Lower leg skin (tissue), 3 donors: ENCODE measurements around the gene SARM1.

Experiments used
- CTCF ChIP-seq, 3 donors: fragments of 450-650 bp; IDR thresholded peaks; one replicate each; pipeline ENCODE4 v1.5.1; 2016; ENCODE audit warnings: antibody characterized with exemption in 3 of 3, mild to moderate bottlenecking in 3 of 3, moderate library complexity in 2 of 3
- POLR2A ChIP-seq, 2 donors: fragments of 450-650 bp; IDR thresholded peaks; one replicate each; pipeline ENCODE4 v1.6.1; 2016 to 2017; ENCODE audit warnings: antibody characterized with exemption in 2 of 2, mild to moderate bottlenecking in 1 of 2, moderate library complexity in 1 of 2

- TF ChIP-seq CTCF (IDR thresholded peaks at IDR 0.05) (no peak), POLR2A (IDR thresholded peaks at IDR 0.05) (no peak)
Observed at GRCh38 chr17:28372203-28372944, 880 bp downstream of the SARM1 start.
